SK-N-SH (cell line): ENCODE results near the gene MUC5AC. TPM values are rescaled to one million over a fixed set of nuclear protein-coding genes. Genes with fewer than 3 reads are reported as not detected.

Experiments
- CTCF ChIA-PET: fragments of 300-600, 350-600 bp; formaldehyde crosslinking; extraction: SDS; loops from one replicate; lab custom pipeline; 2021; lab: Yijun Ruan, JAX
- POLR2A ChIA-PET: fragments of 350-600 bp; sonication (Branson Sonifier 250); formaldehyde crosslinking; extraction: SDS; loops from one replicate; lab custom pipeline; 2020; ENCODE audit warnings: antibody characterized with exemption, inconsistent platforms; lab: Yijun Ruan, JAX
- DNase-seq: peaks from one replicate; pipeline ENCODE4 v3.0.0; 2012
- H2AFZ ChIP-seq: fragments of 200-600 bp; sonication (generic); 2 replicates; pipeline ENCODE4 v1.8.1; 2016; ENCODE audit warnings: antibody characterized with exemption, mild to moderate bottlenecking, low read depth
- H3F3A ChIP-seq: fragments of 200-600 bp; sonication (generic); replicated peaks from 2 replicates; pipeline ENCODE3; 2016; ENCODE audit warnings: antibody characterized with exemption, mild to moderate bottlenecking; ENCODE audit not compliant: insufficient read depth
- H3K27ac ChIP-seq, 2 experiments: fragments of 200-500 bp in 1 of 2; fragments of 200-600 bp in 1 of 2; sonication (Bioruptor generic) in 1 of 2; sonication (generic), shearing (Covaris generic) in 1 of 2; 2 replicates each; pipeline versions ENCODE4 v1.5.1 to v1.6.1; 2014 to 2016; ENCODE audit warnings: low read depth in 2 of 2, inconsistent platforms in 1 of 2, low read length in 1 of 2, mild to moderate bottlenecking in 1 of 2, mixed read lengths in 1 of 2
- H3K27me3 ChIP-seq: fragments of 200-600 bp; sonication (generic), shearing (Covaris generic); 2 replicates; pipeline ENCODE4 v1.6.1; 2016; ENCODE audit warnings: mixed run types; ENCODE audit not compliant: insufficient read depth
- H3K36me3 ChIP-seq, 2 experiments: fragments of 200-500 bp in 1 of 2; fragments of 200-600 bp in 1 of 2; sonication (Bioruptor generic) in 1 of 2; sonication (generic) in 1 of 2; replicated peaks in 1 of 2; 2 replicates each; pipeline versions ENCODE3 to v1.5.1; 2014 to 2016; ENCODE audit warnings: low read length in 1 of 2, mild to moderate bottlenecking in 1 of 2; ENCODE audit not compliant: insufficient read depth in 2 of 2, control insufficient read depth in 1 of 2
- H3K4me1 ChIP-seq, 2 experiments: fragments of 200-500 bp in 1 of 2; fragments of 200-600 bp in 1 of 2; sonication (Bioruptor generic) in 1 of 2; sonication (generic), shearing (Covaris generic) in 1 of 2; 2 replicates each; pipeline versions ENCODE4 v1.5.1 to v1.6.1; 2014 to 2016; ENCODE audit warnings: low read depth in 1 of 2, low read length in 1 of 2, mixed run types in 1 of 2; ENCODE audit not compliant: insufficient read depth in 2 of 2, control insufficient read depth in 1 of 2
- H3K4me2 ChIP-seq: fragments of 200-600 bp; sonication (generic), shearing (Covaris generic); 2 replicates; pipeline ENCODE4 v1.6.1; 2017; ENCODE audit warnings: mixed run types
- H3K4me3 ChIP-seq, 2 experiments: fragments of 200-500 bp in 1 of 2; fragments of 200-600 bp in 1 of 2; sonication (Bioruptor generic) in 1 of 2; sonication (generic), shearing (Covaris generic) in 1 of 2; 2 replicates each; pipeline versions ENCODE4 v1.5.1 to v1.8.1; 2014 to 2016; ENCODE audit warnings: low read depth in 2 of 2, inconsistent platforms in 1 of 2, low read length in 1 of 2, mild to moderate bottlenecking in 1 of 2, mixed read lengths in 1 of 2, moderate library complexity in 1 of 2
- H3K79me2 ChIP-seq: fragments of 200-600 bp; sonication (generic); 2 replicates; pipeline ENCODE4 v1.8.1; 2017; ENCODE audit warnings: mild to moderate bottlenecking; ENCODE audit not compliant: insufficient read depth
- H3K9ac ChIP-seq: fragments of 200-600 bp; sonication (generic); 2 replicates; pipeline ENCODE4 v1.6.1; 2017; ENCODE audit warnings: mixed run types
- H3K9me2 ChIP-seq: fragments of 200-600 bp; sonication (generic); 2 replicates; pipeline ENCODE4 v1.6.1; 2017; ENCODE audit warnings: mixed run types
- H3K9me3 ChIP-seq: fragments of 200-600 bp; sonication (generic); 2 replicates; pipeline ENCODE4 v1.6.1; 2017; ENCODE audit warnings: mixed run types, mild to moderate bottlenecking, moderate library complexity
- H4K20me1 ChIP-seq: fragments of 200-600 bp; sonication (generic); 2 replicates; pipeline ENCODE4 v1.6.1; 2017; ENCODE audit warnings: mild to moderate bottlenecking, mixed run types; ENCODE audit not compliant: insufficient read depth
- CHD2 ChIP-seq: fragments of 150-350 bp; IDR thresholded peaks from 2 replicates; pipeline ENCODE4 v1.6.1; 2018; ENCODE audit warnings: low read length; ENCODE audit not compliant: partially characterized antibody
- ELF1 ChIP-seq: IDR thresholded peaks from 2 replicates; pipeline ENCODE4 v1.4.0; 2012
- FOSL2 ChIP-seq: IDR thresholded peaks from 2 replicates; pipeline ENCODE4 v1.4.0; 2012; ENCODE audit warnings: low read depth, mild to moderate bottlenecking, moderate library complexity, borderline replicate concordance
- FOXM1 ChIP-seq: IDR thresholded peaks from 2 replicates; pipeline ENCODE4 v1.4.0; 2012; ENCODE audit warnings: low read depth, mild to moderate bottlenecking
- GABPA ChIP-seq: IDR thresholded peaks from 2 replicates; pipeline ENCODE4 v1.4.0; 2012; ENCODE audit warnings: low read depth, mild to moderate bottlenecking
- MXI1 ChIP-seq: IDR thresholded peaks from 2 replicates; pipeline ENCODE4 v1.6.1; 2012; ENCODE audit warnings: mild to moderate bottlenecking, low read depth, low read length, improper control_type of control experiment
- NRF1 ChIP-seq: IDR thresholded peaks from 2 replicates; pipeline ENCODE4 v1.6.1; 2012; ENCODE audit warnings: low read depth, mild to moderate bottlenecking, low read length
- POLR2AphosphoS5 ChIP-seq: IDR thresholded peaks from 2 replicates; pipeline ENCODE4 v1.6.1; 2012; ENCODE audit warnings: low read depth, low read length
- RCOR1 ChIP-seq: fragments of 150-350 bp; IDR thresholded peaks from 2 replicates; pipeline ENCODE4 v1.6.1; 2017; ENCODE audit warnings: antibody characterized with exemption, low read length
- RXRA ChIP-seq: IDR thresholded peaks from 2 replicates; pipeline ENCODE4 v1.4.0; 2012; ENCODE audit warnings: low read depth, mild to moderate bottlenecking, borderline replicate concordance
- SIN3A ChIP-seq: IDR thresholded peaks from 2 replicates; pipeline ENCODE4 v1.6.1; 2012; ENCODE audit warnings: low read depth, mild to moderate bottlenecking, low read length, moderate library complexity, borderline replicate concordance
- SMC3 ChIP-seq: IDR thresholded peaks from 2 replicates; pipeline ENCODE4 v1.6.1; 2012; ENCODE audit warnings: low read depth, low read length, improper control_type of control experiment
- TAF1 ChIP-seq: IDR thresholded peaks from 2 replicates; pipeline ENCODE4 v1.6.1; 2012; ENCODE audit warnings: low read depth, mild to moderate bottlenecking, low read length, moderate library complexity, borderline replicate concordance
- TCF12 ChIP-seq: IDR thresholded peaks from 2 replicates; pipeline ENCODE4 v1.4.0; 2012
- TEAD4 ChIP-seq: IDR thresholded peaks from 2 replicates; pipeline ENCODE4 v1.4.0; 2012; ENCODE audit warnings: mild to moderate bottlenecking, borderline replicate concordance; ENCODE audit not compliant: insufficient read depth
- YY1 ChIP-seq: IDR thresholded peaks from 2 replicates; pipeline ENCODE4 v1.4.0; 2012; ENCODE audit warnings: low read depth, mild to moderate bottlenecking
- WGBS: methylation state at CpG from one replicate; pipeline ENCODE4 v1.1.6; 2017; ENCODE audit warnings: low lambda C conversion rate; 5-methylcytosine and 5-hydroxymethylcytosine counted together
- polyA plus RNA-seq, 3 experiments: library from polyadenylated mRNA; depleted of rRNA; stranded (reverse); fragments of >200 nt; gene quantifications; 2 replicates each; pipeline ENCODE4 v1.2.3, GENCODE V29; 2012
- TF ChIP-seq, protein P1 (sequence below): fragments of 200-600 bp; sonication (generic); IDR thresholded peaks from 2 replicates; pipeline ENCODE4 v1.6.1; 2017; ENCODE audit warnings: antibody characterized with exemption, mild to moderate bottlenecking, moderate library complexity
- TF ChIP-seq, protein P2 (sequence below): fragments of 150-350 bp; IDR thresholded peaks from 2 replicates; pipeline ENCODE4 v1.6.1; 2017; ENCODE audit warnings: antibody characterized with exemption, low read length, low read depth, borderline replicate concordance

The MUC5AC gene
- polyA plus RNA-seq, 1 of the 3 experiments (the other 2 are of a cell fraction) = not detected

DNA sequence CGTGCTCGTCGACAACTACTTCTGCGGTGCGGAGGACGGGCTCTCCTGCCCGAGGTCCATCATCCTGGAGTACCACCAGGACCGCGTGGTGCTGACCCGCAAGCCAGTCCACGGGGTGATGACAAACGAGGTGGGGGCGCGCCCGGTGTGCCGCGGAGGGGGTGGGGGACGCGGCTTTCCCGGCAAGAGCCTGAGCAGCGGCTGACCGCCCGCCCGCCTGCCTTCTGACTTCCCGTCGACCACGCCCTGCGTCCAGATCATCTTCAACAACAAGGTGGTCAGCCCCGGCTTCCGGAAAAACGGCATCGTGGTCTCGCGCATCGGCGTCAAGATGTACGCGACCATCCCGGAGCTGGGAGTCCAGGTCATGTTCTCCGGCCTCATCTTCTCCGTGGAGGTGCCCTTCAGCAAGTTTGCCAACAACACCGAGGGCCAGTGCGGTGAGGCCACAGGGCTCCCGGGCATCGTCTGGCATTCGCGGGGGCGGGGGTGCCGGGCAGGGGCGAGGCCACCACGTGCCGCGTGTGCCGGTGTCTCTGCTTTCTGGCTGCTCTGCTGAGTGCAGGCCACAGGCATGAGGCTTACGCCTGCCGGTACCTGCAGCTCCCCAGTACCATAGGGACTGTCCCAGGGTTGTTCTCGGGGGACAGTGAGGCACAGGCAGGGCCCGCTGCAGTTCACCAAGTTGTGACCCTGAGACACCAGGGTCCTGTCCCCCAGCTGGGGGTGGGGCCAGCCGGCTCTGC, 36.7 kb downstream of the MUC5AC start:
- peaks cover 0 to 4% of the 10 kb centered on the region in 2 experiments; a peak in 1 of 4 replicates for H3K4me1 ChIP-seq
- H3K79me2 ChIP-seq = no peaks in the 10 kb centered on the region
- H3K9me2 ChIP-seq = no peaks in the 10 kb centered on the region
- no peak overlapping the region for H3K9ac ChIP-seq
- ChIA-PET CTCF (no interaction called here), POLR2A (no interaction called here)
- H3F3A ChIP-seq = no peaks in the 10 kb centered on the region
- 85% methylated on average over 15 of the region's 59 CpGs for WGBS
- no peak overlapping the region for H3K27ac ChIP-seq
- H3K4me3 ChIP-seq = no peak overlapping the region
- H3K27me3 ChIP-seq = no peaks in the 10 kb centered on the region; the same call in 1 of the 2 replicates
- no peak overlapping the region for H2AFZ ChIP-seq
- H4K20me1 ChIP-seq = no peaks in the 10 kb centered on the region
- DNase-seq = peak; percentile 9
- H3K4me2 ChIP-seq = no peak overlapping the region
- TF ChIP-seq YY1 (no peak), MXI1 (no peak)
- H3K36me3 ChIP-seq = no peaks in the 10 kb centered on the region
- H3K9me3 ChIP-seq = no peaks in the 10 kb centered on the region

DNA sequence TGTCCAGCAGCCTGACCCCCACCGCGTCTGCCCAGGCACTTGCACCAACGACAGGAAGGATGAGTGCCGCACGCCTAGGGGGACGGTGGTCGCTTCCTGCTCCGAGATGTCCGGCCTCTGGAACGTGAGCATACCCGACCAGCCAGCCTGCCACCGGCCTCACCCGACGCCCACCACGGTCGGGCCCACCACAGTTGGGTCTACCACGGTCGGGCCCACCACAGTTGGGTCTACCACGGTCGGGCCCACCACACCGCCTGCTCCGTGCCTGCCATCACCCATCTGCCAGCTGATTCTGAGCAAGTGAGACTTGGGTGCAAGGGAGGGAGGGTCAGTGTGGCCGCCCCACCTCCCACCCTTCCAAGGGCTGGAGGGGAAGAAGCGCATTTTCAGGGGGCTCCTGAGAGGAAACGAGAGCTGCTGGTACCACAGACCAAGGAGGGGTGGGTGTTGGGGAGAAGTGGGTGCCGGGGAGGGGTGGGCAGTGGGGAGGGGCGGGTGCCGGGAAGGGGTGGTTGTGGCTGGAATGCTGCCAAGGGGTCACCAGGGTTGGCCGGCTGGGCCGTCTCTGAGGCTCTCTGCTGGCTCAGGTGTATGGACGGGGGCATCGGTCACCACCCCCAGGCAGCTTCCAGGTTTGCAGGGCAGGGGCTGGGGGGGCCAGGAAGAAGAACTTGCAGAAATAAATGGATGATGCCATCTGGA, 37.4 kb downstream of the MUC5AC start:
- no peak overlapping the region for H3K9ac ChIP-seq
- TF ChIP-seq TAF1 = no peak
- no peak overlapping the region for H3K4me2 ChIP-seq
- CTCF ChIA-PET = no interaction called here
- no peaks in the 10 kb centered on the region for H3K36me3 ChIP-seq
- peaks cover 0 to 10% of the 10 kb centered on the region in 2 experiments; a peak in 1 of 4 replicates for H3K4me1 ChIP-seq
- 29% methylated on average over 10 of the region's 32 CpGs for WGBS
- H3K27me3 ChIP-seq = peaks cover 5% of the 10 kb centered on the region; the same call in 1 of the 2 replicates
- H4K20me1 ChIP-seq = no peaks in the 10 kb centered on the region
- no peak overlapping the region for H3K27ac ChIP-seq
- POLR2A ChIA-PET = no interaction called here
- H3K9me3 ChIP-seq = no peaks in the 10 kb centered on the region
- peak; percentile 16 for DNase-seq
- no peaks in the 10 kb centered on the region for H3K79me2 ChIP-seq
- H3K4me3 ChIP-seq = no peak overlapping the region
- no peaks in the 10 kb centered on the region for H3K9me2 ChIP-seq
- no peaks in the 10 kb centered on the region for H3F3A ChIP-seq
- no peak overlapping the region for H2AFZ ChIP-seq

DNA sequence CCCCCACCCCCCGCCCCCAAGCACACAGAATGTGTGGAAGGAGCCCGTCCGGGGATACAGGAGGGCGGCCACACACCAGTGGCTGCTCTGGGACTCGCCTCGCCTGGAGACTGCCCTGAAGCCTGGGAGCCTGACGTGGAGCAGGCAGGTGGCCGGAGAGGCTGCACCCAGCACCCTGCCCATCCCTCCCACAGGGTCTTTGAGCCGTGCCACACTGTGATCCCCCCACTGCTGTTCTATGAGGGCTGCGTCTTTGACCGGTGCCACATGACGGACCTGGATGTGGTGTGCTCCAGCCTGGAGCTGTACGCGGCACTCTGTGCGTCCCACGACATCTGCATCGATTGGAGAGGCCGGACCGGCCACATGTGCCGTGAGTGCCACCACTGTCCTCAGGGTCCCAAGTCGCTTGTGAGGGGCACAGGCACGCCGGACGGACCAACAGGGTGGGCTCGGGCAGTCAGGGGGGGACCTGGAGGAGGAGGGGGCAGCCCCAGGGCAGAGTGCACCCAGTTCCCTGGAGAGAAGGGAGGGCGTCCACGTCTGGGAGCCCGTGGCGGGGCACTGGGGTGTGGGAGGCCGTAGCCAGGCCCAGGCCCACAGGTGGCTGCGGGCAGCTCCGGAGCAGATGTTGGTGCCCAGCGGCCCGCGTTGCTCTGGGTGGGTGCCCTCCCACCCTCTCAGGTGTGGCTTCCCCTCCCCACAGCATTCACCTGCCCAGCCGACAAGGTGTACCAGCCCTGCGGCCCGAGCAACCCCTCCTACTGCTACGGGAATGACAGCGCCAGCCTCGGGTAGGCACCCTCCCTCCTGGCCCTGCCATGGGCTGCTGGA, 38.1 kb downstream of the MUC5AC start:
- ChIA-PET CTCF (no interaction called here), POLR2A (no interaction called here)
- no peaks in the 10 kb centered on the region for H3K9me3 ChIP-seq
- no peaks in the 10 kb centered on the region for H4K20me1 ChIP-seq
- no peak overlapping the region for H2AFZ ChIP-seq
- no peak overlapping the region for H3K4me3 ChIP-seq
- no peak overlapping the region for H3K4me2 ChIP-seq
- 66% methylated on average over 11 of the region's 41 CpGs for WGBS
- peaks cover 0 to 10% of the 10 kb centered on the region in 2 experiments; a peak in 1 of 4 replicates for H3K4me1 ChIP-seq
- no peaks in the 10 kb centered on the region for H3K9me2 ChIP-seq
- no peak overlapping the region for H3K27ac ChIP-seq
- no peaks in the 10 kb centered on the region for H3K36me3 ChIP-seq
- no peaks in the 10 kb centered on the region for H3K79me2 ChIP-seq
- H3K27me3 ChIP-seq = peaks cover 5% of the 10 kb centered on the region; the same call in 1 of the 2 replicates
- H3F3A ChIP-seq = no peaks in the 10 kb centered on the region
- DNase-seq = peak; percentile 13
- no peak overlapping the region for H3K9ac ChIP-seq
- no peak for TF ChIP-seq YY1
- no peak for TF ChIP-seq SIN3A
- TF ChIP-seq CHD2 = no peak
- no peak for TF ChIP-seq FOXM1
- TF ChIP-seq FOSL2 = no peak
- TF ChIP-seq TEAD4 = no peak
- TF ChIP-seq NRF1 = no peak
- TF ChIP-seq TCF12 = no peak
- no peak for TF ChIP-seq POLR2AphosphoS5
- no peak for TF ChIP-seq RXRA
- TF ChIP-seq GABPA = no peak
- TF ChIP-seq ELF1 = no peak
- TF ChIP-seq, protein P1, sequence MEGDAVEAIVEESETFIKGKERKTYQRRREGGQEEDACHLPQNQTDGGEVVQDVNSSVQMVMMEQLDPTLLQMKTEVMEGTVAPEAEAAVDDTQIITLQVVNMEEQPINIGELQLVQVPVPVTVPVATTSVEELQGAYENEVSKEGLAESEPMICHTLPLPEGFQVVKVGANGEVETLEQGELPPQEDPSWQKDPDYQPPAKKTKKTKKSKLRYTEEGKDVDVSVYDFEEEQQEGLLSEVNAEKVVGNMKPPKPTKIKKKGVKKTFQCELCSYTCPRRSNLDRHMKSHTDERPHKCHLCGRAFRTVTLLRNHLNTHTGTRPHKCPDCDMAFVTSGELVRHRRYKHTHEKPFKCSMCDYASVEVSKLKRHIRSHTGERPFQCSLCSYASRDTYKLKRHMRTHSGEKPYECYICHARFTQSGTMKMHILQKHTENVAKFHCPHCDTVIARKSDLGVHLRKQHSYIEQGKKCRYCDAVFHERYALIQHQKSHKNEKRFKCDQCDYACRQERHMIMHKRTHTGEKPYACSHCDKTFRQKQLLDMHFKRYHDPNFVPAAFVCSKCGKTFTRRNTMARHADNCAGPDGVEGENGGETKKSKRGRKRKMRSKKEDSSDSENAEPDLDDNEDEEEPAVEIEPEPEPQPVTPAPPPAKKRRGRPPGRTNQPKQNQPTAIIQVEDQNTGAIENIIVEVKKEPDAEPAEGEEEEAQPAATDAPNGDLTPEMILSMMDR = no peak
- TF ChIP-seq RCOR1 = no peak
- TF ChIP-seq, protein P2, sequence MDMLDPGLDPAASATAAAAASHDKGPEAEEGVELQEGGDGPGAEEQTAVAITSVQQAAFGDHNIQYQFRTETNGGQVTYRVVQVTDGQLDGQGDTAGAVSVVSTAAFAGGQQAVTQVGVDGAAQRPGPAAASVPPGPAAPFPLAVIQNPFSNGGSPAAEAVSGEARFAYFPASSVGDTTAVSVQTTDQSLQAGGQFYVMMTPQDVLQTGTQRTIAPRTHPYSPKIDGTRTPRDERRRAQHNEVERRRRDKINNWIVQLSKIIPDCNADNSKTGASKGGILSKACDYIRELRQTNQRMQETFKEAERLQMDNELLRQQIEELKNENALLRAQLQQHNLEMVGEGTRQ = no peak
- no peak for TF ChIP-seq SMC3
- TF ChIP-seq MXI1 = no peak
